KMS-11 (cell line): ENCODE data around the gene MYH14.

ENCODE experiments used
- H2AFZ ChIP-seq: fragments of 200-600 bp; sonication (generic); 2 replicates; pipeline ENCODE4 v1.6.1; 2016; ENCODE audit warnings: antibody characterized with exemption, mixed run types, low read depth
- H3K27ac ChIP-seq: fragments of 200-600 bp; sonication (generic); 2 replicates; pipeline ENCODE4 v1.6.1; 2016; ENCODE audit warnings: mild to moderate bottlenecking, mixed run types
- H3K27me3 ChIP-seq: fragments of 200-600 bp; sonication (generic); 2 replicates; pipeline ENCODE4 v1.6.1; 2017; ENCODE audit warnings: mild to moderate bottlenecking, low read depth, mixed run types, moderate library complexity; ENCODE audit not compliant: insufficient read depth
- H3K36me3 ChIP-seq: fragments of 200-600 bp; sonication (generic); 2 replicates; pipeline ENCODE4 v1.6.1; 2017; ENCODE audit warnings: mild to moderate bottlenecking, mixed run types; ENCODE audit not compliant: insufficient read depth
- H3K4me1 ChIP-seq: fragments of 200-600 bp; sonication (generic); 2 replicates; pipeline ENCODE4 v1.6.1; 2016; ENCODE audit warnings: mild to moderate bottlenecking, low read depth, mixed run types; ENCODE audit not compliant: poor library complexity, severe bottlenecking
- H3K4me2 ChIP-seq: fragments of 200-600 bp; sonication (generic); 2 replicates; pipeline ENCODE4 v1.7.0; 2016; ENCODE audit warnings: mild to moderate bottlenecking, mixed run types
- H3K4me3 ChIP-seq: fragments of 200-600 bp; sonication (generic); IDR thresholded peaks from 2 replicates; pipeline ENCODE4 v1.6.1; 2017; ENCODE audit warnings: low read depth, low read length, mixed read lengths; ENCODE audit not compliant: insufficient read depth
- H3K79me2 ChIP-seq: fragments of 200-600 bp; sonication (generic); 2 replicates; pipeline ENCODE4 v1.6.1; 2016; ENCODE audit warnings: low read depth, mixed run types; ENCODE audit not compliant: insufficient read depth
- H3K9ac ChIP-seq: fragments of 200-600 bp; sonication (generic); 2 replicates; pipeline ENCODE4 v1.6.1; 2016; ENCODE audit warnings: mild to moderate bottlenecking, mixed run types
- H4K20me1 ChIP-seq: fragments of 200-600 bp; sonication (generic); 2 replicates; pipeline ENCODE4 v1.6.1; 2016; ENCODE audit warnings: mild to moderate bottlenecking, mixed run types; ENCODE audit not compliant: insufficient read depth
- CTCF ChIP-seq: fragments of 200-600 bp; sonication (generic); conservative IDR thresholded peaks from 2 replicates; pipeline ENCODE4 v1.6.1; 2017; ENCODE audit warnings: low read depth, mild to moderate bottlenecking, antibody characterized with exemption, low read length, moderate library complexity, mixed read lengths

MYH14 gene

DNA sequence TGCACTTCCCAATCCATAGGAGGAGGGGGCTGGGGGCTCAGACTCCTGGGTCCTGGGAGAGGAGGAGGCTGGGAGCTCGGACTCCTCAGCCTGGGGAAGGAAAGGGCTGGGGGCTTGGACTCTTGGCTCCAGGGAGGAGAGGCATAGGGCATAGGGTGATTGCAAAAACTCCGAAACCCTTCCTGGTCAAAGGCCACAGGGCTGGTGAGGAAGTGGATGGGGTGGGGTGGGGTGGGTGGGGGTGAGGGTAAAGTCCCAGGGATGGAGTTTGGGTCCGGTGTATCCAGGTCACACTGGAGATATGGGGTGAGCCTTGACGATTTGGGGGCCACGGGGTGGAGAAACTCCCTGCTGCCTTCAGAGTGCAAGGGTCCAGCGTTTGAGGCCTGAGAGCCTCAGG lies 2.8 kb downstream of the MYH14 start:
- TF ChIP-seq CTCF: no peak
- H3K4me2 ChIP-seq: no peak overlapping the region
- no peak overlapping the region for H2AFZ ChIP-seq
- H3K4me3 ChIP-seq: no peak overlapping the region
- no peaks in the 10 kb centered on the region for H3K36me3 ChIP-seq
- H4K20me1 ChIP-seq: no peaks in the 10 kb centered on the region
- no peaks in the 10 kb centered on the region for H3K4me1 ChIP-seq
- peaks cover 3% of the 10 kb centered on the region; the same call in 1 of the 2 replicates for H3K27me3 ChIP-seq
- H3K27ac ChIP-seq: no peak overlapping the region
- no peak overlapping the region for H3K9ac ChIP-seq
- H3K79me2 ChIP-seq: no peaks in the 10 kb centered on the region

DNA sequence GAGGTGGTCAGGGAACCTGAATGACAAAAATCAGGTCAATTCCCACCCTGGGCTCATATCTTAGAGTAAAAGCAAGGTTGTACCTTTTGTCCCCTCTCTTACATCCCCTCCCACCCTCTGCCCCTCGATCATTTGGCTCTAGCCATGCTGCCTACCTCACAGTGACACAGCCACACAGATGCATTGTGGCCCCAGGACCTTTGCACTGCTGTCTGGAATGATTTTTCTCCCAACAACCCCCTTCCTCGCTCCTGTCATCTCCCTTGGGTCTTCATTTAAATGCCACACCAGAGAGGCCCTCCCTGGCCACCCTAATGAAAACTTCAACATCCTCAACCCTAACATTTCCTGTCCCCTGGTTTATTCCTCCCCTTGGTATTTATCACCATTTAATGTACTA lies 4.3 kb downstream of the MYH14 start:
- Histone ChIP-seq H3K27ac (no peak overlapping the region), H2AFZ (no peak overlapping the region), H4K20me1 (no peaks in the 10 kb centered on the region), H3K4me2 (no peak overlapping the region), H3K4me1 (no peaks in the 10 kb centered on the region), H3K9ac (no peak overlapping the region), H3K79me2 (no peaks in the 10 kb centered on the region), H3K36me3 (no peaks in the 10 kb centered on the region), H3K4me3 (no peak overlapping the region), H3K27me3 (peaks cover 3% of the 10 kb centered on the region; the same call in 1 of the 2 replicates)
- no peak for TF ChIP-seq CTCF

DNA sequence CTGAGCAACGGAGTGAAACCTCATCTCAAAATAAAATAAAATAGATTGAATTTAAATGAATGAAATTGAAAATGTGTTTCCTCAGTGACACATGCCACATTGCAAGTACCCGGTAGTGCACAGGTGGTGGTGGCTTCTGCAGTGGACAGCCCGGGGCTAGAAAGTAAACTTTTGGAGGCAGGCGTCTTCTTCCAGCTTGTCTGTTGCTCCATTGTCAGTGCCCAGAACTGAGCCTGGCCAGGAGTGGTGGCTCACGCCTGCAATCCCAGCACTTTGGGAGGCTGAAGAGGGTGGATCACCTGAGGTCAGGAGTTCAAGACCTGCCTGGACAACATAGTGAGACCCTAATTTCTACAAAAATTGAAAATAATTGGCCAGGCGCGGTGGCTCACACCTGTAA lies 5.7 kb downstream of the MYH14 start:
- Histone ChIP-seq H3K36me3 (no peaks in the 10 kb centered on the region), H2AFZ (no peak overlapping the region), H3K4me3 (no peak overlapping the region), H3K4me2 (no peak overlapping the region), H3K79me2 (no peaks in the 10 kb centered on the region), H3K27me3 (peaks cover 3% of the 10 kb centered on the region; the same call in 1 of the 2 replicates), H4K20me1 (no peaks in the 10 kb centered on the region), H3K4me1 (no peaks in the 10 kb centered on the region), H3K27ac (no peak overlapping the region), H3K9ac (no peak overlapping the region)
- no peak for TF ChIP-seq CTCF

- H3K9ac ChIP-seq: no peak overlapping the region
- no peaks in the 10 kb centered on the region for H3K79me2 ChIP-seq
- no peak for TF ChIP-seq CTCF
- no peaks in the 10 kb centered on the region for H4K20me1 ChIP-seq
- no peaks in the 10 kb centered on the region for H3K36me3 ChIP-seq
- no peak overlapping the region for H3K4me2 ChIP-seq
- H2AFZ ChIP-seq: no peak overlapping the region
- H3K4me3 ChIP-seq: no peak overlapping the region
- H3K27ac ChIP-seq: no peak overlapping the region
- no peaks in the 10 kb centered on the region for H3K4me1 ChIP-seq
- H3K27me3 ChIP-seq: no peaks in the 10 kb centered on the region
Observed at GRCh38 chr19:50210425-50210824, 7.0 kb downstream of the MYH14 start.
